Skeletal muscle tissue (tissue), 4 donors: Measurements from ENCODE around the gene GPR160. TPM values are rescaled to one million over a fixed set of nuclear protein-coding genes. Genes with fewer than 3 reads are reported as not detected.

Source experiments
- H3K27ac ChIP-seq: one replicate; pipeline ENCODE4 v1.7.0; 2013; ENCODE audit warnings: mild to moderate bottlenecking, low read depth, low read length, inconsistent platforms
- H3K27me3 ChIP-seq, 3 donors: one replicate each; pipeline ENCODE4 v1.7.0; 2013; ENCODE audit warnings: low read length in 3 of 3; ENCODE audit not compliant: control insufficient read depth in 3 of 3, insufficient read depth in 3 of 3
- H3K36me3 ChIP-seq, 3 donors: one replicate each; pipeline ENCODE4 v1.7.0; 2013; ENCODE audit warnings: low read length in 3 of 3; ENCODE audit not compliant: control insufficient read depth in 3 of 3, insufficient read depth in 3 of 3
- H3K4me1 ChIP-seq, 3 donors: one replicate each; pipeline ENCODE4 v1.7.0; 2013; ENCODE audit warnings: low read length in 3 of 3, mild to moderate bottlenecking in 3 of 3; ENCODE audit not compliant: control insufficient read depth in 3 of 3, insufficient read depth in 3 of 3
- H3K4me3 ChIP-seq, 3 donors: one replicate each; pipeline ENCODE4 v1.7.0; 2013; ENCODE audit warnings: low read length in 3 of 3
- H3K9ac ChIP-seq, 3 donors: one replicate each; pipeline ENCODE4 v1.7.0; 2013; ENCODE audit warnings: low read length in 3 of 3, mild to moderate bottlenecking in 3 of 3, moderate library complexity in 2 of 3, low read depth in 1 of 3
- H3K9me3 ChIP-seq, 3 donors: one replicate each; pipeline ENCODE4 v1.7.0; 2013; ENCODE audit warnings: low read length in 3 of 3; ENCODE audit not compliant: control insufficient read depth in 3 of 3
- total RNA-seq: library from RNA; depleted of rRNA; stranded (reverse); fragments of >200 nt; gene quantifications from one replicate; pipeline ENCODE4 v1.2.3, GENCODE V29; 2014
- donor health status: Osteomylitis.

The GPR160 gene
- total RNA-seq, 1 donor from 2014 or later, result 2.6 TPM

DNA sequence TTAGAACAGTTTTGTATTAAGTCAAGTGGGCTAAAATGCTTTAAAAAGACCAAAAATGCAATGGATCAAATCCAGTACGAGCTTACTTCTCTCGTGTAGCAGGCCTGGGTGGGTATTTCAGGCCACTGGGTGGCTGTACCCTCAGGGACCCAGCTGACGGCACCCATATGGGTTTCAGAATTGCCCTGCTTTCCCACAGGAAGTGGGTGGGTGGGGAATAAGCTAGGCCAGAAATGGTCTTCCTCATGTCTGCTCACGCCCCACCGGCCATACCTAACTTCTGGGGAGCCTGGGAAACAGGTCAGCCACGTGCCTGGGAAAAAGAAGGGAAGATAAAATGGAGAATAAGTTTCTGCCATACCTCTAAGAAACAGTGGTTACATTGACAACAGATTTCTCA, 20.3 kb downstream of the GPR160 start:
- no peak overlapping the region for H3K9ac ChIP-seq
- H3K27ac ChIP-seq, result no peak overlapping the region
- no peaks in the 10 kb centered on the region for H3K9me3 ChIP-seq
- no peaks in the 10 kb centered on the region for H3K4me1 ChIP-seq
- H3K36me3 ChIP-seq, result no peaks in the 10 kb centered on the region
- no peak overlapping the region for H3K4me3 ChIP-seq
- no peaks in the 10 kb centered on the region for H3K27me3 ChIP-seq

GRCh38 chr3:170059447-170059846, 21.7 kb downstream of the GPR160 start:
- H3K9ac ChIP-seq, result no peak overlapping the region
- no peaks in the 10 kb centered on the region for H3K9me3 ChIP-seq
- no peak overlapping the region for H3K4me3 ChIP-seq
- H3K36me3 ChIP-seq, result no peaks in the 10 kb centered on the region
- no peak overlapping the region for H3K27ac ChIP-seq
- H3K27me3 ChIP-seq, result no peaks in the 10 kb centered on the region
- no peaks in the 10 kb centered on the region for H3K4me1 ChIP-seq

DNA sequence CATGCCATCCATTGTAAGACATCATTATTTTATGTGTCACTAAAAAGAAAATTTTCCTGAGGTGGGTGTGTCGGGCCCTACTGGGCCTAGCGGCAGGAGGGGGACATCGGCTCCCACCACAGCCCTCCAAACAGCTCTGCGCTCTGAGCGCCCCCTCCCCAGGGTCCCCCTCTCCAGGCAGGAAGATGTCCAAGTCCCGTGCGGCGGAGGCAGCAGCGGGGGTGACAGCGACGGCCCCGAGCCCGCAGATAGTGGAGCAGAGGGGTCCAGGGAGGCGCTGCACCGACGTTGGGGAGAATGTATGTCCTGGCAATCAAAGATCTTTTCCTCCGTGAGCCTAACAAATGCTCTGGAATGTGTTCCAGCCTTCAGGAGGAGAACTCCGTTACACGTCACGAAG, 24.3 kb downstream of the GPR160 start:
- Histone ChIP-seq H3K27me3 (no peaks in the 10 kb centered on the region), H3K9me3 (no peaks in the 10 kb centered on the region), H3K27ac (no peak overlapping the region), H3K4me3 (no peak overlapping the region), H3K9ac (no peak overlapping the region), H3K36me3 (no peaks in the 10 kb centered on the region), H3K4me1 (no peaks in the 10 kb centered on the region)

GRCh38 chr3:170062769-170063168, 25.0 kb downstream of the GPR160 start:
- no peak overlapping the region for H3K9ac ChIP-seq
- H3K4me1 ChIP-seq, result no peaks in the 10 kb centered on the region
- H3K9me3 ChIP-seq, result no peaks in the 10 kb centered on the region
- H3K4me3 ChIP-seq, result no peak overlapping the region
- H3K27ac ChIP-seq, result no peak overlapping the region
- no peaks in the 10 kb centered on the region for H3K36me3 ChIP-seq
- no peaks in the 10 kb centered on the region for H3K27me3 ChIP-seq

DNA sequence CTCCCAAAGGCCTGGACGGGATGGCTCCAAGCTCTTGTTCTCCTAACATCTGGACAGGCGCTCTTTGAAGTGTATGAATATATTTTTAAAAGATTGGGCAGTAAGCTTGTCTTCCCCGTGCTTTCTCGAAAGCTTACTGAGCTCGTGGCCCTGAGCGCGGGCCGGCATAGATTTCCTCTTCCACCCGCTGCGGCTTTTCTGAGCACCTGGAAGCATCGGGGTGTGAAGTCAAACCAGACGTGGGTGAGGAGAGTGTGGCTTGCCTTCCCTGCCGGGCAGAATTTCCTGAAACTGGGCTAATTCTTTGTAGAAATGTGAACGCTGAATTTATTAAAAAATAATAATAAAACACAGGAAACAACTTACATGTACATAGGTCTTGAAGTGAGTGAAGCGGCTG, 25.9 kb downstream of the GPR160 start:
- H3K9me3 ChIP-seq, result no peaks in the 10 kb centered on the region
- no peak overlapping the region for H3K4me3 ChIP-seq
- no peak overlapping the region for H3K27ac ChIP-seq
- no peaks in the 10 kb centered on the region for H3K36me3 ChIP-seq
- no peaks in the 10 kb centered on the region for H3K27me3 ChIP-seq
- no peak overlapping the region for H3K9ac ChIP-seq
- H3K4me1 ChIP-seq, result no peaks in the 10 kb centered on the region

DNA sequence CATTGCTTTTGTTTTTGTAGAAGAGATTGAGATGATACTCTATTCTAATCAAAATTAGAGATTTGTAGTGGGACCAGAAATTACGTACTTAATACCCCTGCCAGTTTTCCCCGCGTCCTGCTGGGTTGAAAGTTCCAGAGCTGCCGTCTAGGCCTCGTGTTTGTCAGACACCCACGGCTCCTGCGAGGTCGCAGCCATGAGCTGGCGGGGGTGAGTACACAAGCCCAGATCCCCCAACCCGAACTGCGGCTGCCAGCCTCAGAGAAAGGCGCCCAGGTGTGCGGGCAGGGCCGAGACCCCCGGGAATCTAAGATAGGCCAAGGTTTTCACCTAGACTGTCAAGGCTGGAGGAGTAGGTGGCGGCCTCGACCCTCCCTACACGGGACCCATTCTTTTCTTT, 26.3 kb downstream of the GPR160 start:
- H3K27ac ChIP-seq, result no peak overlapping the region
- no peaks in the 10 kb centered on the region for H3K36me3 ChIP-seq
- no peak overlapping the region for H3K9ac ChIP-seq
- no peaks in the 10 kb centered on the region for H3K4me1 ChIP-seq
- H3K9me3 ChIP-seq, result no peaks in the 10 kb centered on the region
- H3K27me3 ChIP-seq, result no peaks in the 10 kb centered on the region
- H3K4me3 ChIP-seq, result no peak overlapping the region

DNA sequence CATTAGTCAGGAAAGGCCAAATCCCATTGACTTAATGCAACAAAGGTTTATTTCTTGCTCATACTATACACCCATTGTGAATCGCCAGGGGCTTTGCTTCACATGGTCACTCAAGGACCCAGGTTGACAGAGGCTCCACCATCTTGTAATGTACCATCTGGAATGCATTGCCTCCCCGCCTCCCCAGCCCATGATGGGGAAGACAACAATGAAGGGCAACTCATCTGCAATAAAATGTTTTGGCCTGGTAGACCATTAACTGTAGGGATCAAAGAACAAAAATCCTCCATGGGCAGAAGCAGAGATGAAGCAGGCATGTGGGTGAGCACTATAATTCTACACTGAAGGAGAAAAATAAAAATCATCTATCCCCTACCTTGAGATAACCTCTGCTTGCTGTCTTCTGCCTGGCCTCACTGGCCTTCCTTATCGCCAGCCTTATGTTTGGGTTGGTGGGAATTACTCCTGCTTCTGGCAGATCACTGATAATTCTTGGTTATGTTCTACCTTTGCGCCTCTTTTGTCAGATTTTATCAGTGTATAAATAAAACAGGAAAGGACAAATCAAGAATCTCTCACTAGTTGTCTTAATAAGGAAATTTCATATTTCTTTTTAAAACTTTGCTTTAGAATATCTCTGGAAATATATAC, 37.8 kb downstream of the GPR160 start:
- no peak overlapping the region for H3K4me3 ChIP-seq
- no peaks in the 10 kb centered on the region for H3K4me1 ChIP-seq
- H3K36me3 ChIP-seq, result peaks cover 0 to 2% (median 0%) of the 10 kb centered on the region in 3 donors
- H3K9me3 ChIP-seq, result no peaks in the 10 kb centered on the region
- H3K9ac ChIP-seq, result no peak overlapping the region
- H3K27me3 ChIP-seq, result no peaks in the 10 kb centered on the region
- H3K27ac ChIP-seq, result no peak overlapping the region

DNA sequence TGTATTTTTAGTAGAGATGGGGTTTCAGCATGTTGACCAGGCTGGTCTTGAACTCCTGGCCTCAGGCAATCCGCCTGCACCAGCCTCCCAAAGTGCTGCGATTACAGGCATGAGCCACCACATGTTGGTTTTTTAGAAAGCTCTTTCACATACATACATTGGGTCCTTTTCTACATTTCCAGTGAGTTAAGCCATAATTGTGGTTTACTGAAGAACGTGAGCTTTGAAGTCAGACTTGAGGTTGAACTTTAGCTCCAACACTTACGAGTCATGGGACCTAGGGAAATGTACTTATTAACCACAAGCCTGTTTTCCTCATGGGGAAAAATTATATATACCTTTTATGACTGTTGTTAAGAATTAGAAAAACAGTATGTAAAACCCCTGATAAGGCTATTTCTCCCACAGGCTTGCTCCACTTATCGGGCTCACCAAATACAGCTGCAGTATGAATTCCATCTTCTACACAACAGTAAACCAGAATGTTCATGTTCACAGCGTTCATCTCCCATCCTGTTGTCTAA, 39.0 kb downstream of the GPR160 start:
- Histone ChIP-seq H3K4me1 (no peaks in the 10 kb centered on the region), H3K36me3 (peaks cover 0 to 3% (median 0%) of the 10 kb centered on the region in 3 donors), H3K27me3 (no peaks in the 10 kb centered on the region), H3K27ac (no peak overlapping the region), H3K4me3 (no peak overlapping the region), H3K9me3 (no peaks in the 10 kb centered on the region), H3K9ac (no peak overlapping the region)

DNA sequence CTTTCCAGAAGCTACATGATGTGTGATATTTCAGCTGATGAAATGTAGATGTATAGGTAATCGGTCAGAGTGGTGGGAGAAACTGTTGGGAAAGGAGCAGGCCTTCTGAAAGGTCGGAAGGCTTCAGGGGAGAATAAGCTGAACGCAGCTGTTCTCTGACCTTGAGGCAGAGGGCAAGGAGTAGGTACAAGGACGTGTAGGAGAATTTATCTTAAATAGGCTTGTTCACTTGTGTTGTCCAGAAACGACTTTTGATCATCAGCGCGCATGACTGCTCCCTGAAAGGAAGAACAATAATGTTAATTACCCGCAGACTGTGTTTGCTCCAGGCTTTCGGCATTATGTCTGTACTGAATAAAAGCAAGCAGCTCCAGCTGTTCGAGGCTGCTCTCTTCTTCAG, 39.6 kb downstream of the GPR160 start:
- Histone ChIP-seq H3K4me1 (no peaks in the 10 kb centered on the region), H3K27ac (no peak overlapping the region), H3K36me3 (peaks cover 0 to 3% (median 0%) of the 10 kb centered on the region in 3 donors), H3K9me3 (no peaks in the 10 kb centered on the region), H3K4me3 (no peak overlapping the region), H3K9ac (no peak overlapping the region), H3K27me3 (no peaks in the 10 kb centered on the region)

DNA sequence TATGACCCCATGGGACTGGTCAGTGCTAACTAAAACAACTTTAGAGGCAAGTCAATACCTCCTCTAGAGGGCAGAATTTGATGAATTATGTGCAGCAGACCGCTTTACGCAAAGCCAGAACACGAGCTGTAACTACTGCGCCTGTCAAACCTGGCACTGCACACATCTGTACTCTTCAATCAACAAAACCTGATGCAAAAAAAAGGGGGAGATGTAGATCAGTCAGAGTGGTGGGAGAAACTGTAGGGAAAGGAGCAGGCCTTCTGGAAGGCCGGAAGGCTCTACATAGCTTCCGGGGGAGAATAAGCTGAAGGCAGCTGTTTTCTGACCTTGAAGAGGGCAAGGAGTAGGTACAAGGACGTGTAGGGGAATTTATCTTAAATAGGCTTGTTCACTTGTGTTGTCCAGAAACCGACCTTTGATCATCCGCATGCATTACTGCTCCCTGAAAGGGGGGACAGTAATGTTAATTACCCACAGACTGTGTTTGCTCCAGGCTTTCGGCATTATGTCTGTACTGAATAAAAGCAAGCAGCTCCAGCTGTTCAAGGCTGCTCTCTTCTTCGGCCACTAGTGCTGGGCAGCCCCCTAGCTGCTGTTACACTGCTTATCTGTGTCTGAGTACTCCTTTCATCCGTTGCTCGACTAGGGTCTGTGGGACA, 41.0 kb downstream of the GPR160 start:
- H3K9me3 ChIP-seq, result no peaks in the 10 kb centered on the region
- no peak overlapping the region for H3K4me3 ChIP-seq
- H3K27me3 ChIP-seq, result no peaks in the 10 kb centered on the region
- H3K27ac ChIP-seq, result no peak overlapping the region
- H3K4me1 ChIP-seq, result no peaks in the 10 kb centered on the region
- H3K9ac ChIP-seq, result no peak overlapping the region
- H3K36me3 ChIP-seq, result peaks cover 0 to 3% (median 0%) of the 10 kb centered on the region in 3 donors
